ENCODE measurements around the gene IZUMO1. TPM values are rescaled to one million over a fixed set of nuclear protein-coding genes. Genes with fewer than 3 reads are reported as not detected.
A peak's percentile ranks its signal among the peaks of the same experiment; 100 is the strongest.

IZUMO1 gene
- total and polyA plus RNA-seq, 2 of the 13 experiments (the other 11 are each of a cell fraction or from before 2014, with no cell fraction given), result 0.07 to 0.22 TPM

DNA sequence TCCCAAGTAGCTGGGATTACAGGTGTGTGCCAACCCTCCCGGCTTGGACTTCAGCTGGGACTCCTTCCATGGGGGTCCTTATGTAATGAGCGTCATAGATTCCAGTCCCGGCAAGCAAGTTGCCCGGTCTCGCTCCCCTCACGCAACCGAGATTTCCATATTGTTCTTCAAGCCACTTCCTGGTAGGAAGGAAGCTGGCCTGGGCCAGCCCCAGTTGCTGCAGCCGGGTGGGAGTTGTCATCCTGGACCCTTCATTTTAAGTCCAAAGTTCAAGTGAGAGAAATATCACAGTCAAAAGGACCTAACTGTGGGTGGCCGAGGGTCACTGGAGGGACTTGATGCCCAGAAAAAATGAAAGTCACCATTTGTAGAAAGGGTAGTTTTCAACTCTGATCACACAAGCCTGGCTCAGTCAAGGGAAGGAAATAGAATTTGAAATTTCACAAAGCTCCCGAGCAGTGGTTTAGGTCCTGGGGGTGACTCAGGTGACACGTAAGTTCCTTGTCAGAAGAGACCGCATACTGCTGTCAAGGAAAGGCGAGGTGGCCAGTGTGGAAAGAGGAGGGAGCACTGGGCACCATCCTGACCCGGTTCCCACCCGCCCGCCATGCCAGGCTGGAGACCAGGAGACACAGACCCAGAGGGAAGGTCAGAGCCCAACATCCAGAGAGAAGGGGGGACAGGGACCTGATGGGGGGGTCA, 13.9 kb upstream of the IZUMO1 start (continued):
- TF ChIP-seq MED13 (CRISPR knock-in tag; IDR thresholded peaks at IDR 0.05), result no peak
- no peak for TF ChIP-seq FOXO1 (CRISPR knock-in tag; IDR thresholded peaks at IDR 0.05)
- no peak for TF ChIP-seq HNF4G (IDR thresholded peaks at IDR 0.05; ENCODE audit: borderline replicate concordance, low read depth, low read length)
- 0 out of 2 replicates have a peak, but pooled peaks have one; percentile 39 for TF ChIP-seq HNF4G (CRISPR knock-in tag; IDR thresholded peaks at IDR 0.05; ENCODE audit: borderline replicate concordance, low read depth)
- no peak for TF ChIP-seq MEF2D (CRISPR knock-in tag; IDR thresholded peaks at IDR 0.05)
- no peak for TF ChIP-seq NR1H2 (CRISPR knock-in tag; IDR thresholded peaks at IDR 0.05; ENCODE audit: borderline replicate concordance, low read depth)
- TF ChIP-seq ZBTB3 (CRISPR knock-in tag; IDR thresholded peaks at IDR 0.05; ENCODE audit: borderline replicate concordance, low read depth), result no peak
- no peak for TF ChIP-seq ZNF431 (CRISPR knock-in tag; IDR thresholded peaks at IDR 0.05; ENCODE audit: borderline replicate concordance, low read depth)
- TF ChIP-seq ZNF678 (CRISPR knock-in tag; IDR thresholded peaks at IDR 0.05), result no peak
- no peak for TF ChIP-seq KLF6 (CRISPR knock-in tag; IDR thresholded peaks at IDR 0.05)
- peak; percentile 50; the same call in 1 of the 2 replicates for TF ChIP-seq KAT8 (CRISPR knock-in tag; IDR thresholded peaks at IDR 0.05)
- TF ChIP-seq SIN3A (IDR thresholded peaks at IDR 0.05; ENCODE audit: borderline replicate concordance, low read depth, low read length), result no peak
- TF ChIP-seq BHLHE40 (IDR thresholded peaks at IDR 0.05; ENCODE audit: low read length), result no peak
- TF ChIP-seq ZMYM3 (CRISPR knock-in tag; IDR thresholded peaks at IDR 0.05), result peak; percentile 19; the same call in 1 of the 2 replicates
- TF ChIP-seq GATAD2A (CRISPR knock-in tag; IDR thresholded peaks at IDR 0.05), result peak; percentile 60; the same call in 1 of the 2 replicates
- TF ChIP-seq MATR3 (CRISPR knock-in tag; IDR thresholded peaks at IDR 0.05), result no peak
- no peak for TF ChIP-seq TSC22D2 (CRISPR knock-in tag; IDR thresholded peaks at IDR 0.05; ENCODE audit: borderline replicate concordance)
- TF ChIP-seq ZNF350 (CRISPR knock-in tag; IDR thresholded peaks at IDR 0.05; ENCODE audit: borderline replicate concordance, low read depth), result no peak
- TF ChIP-seq STAG1 (CRISPR knock-in tag; IDR thresholded peaks at IDR 0.05), result no peak
- peak; percentile 78 for TF ChIP-seq ELF1 (CRISPR knock-in tag; IDR thresholded peaks at IDR 0.05)
- no peak for TF ChIP-seq ZNF775 (CRISPR knock-in tag; IDR thresholded peaks at IDR 0.05; ENCODE audit: borderline replicate concordance)
- no peak for TF ChIP-seq ZFAT (CRISPR knock-in tag; conservative IDR thresholded peaks at IDR 0.05)
- TF ChIP-seq SAFB2 (CRISPR knock-in tag; IDR thresholded peaks at IDR 0.05; ENCODE audit: borderline replicate concordance, low read depth), result no peak
- TF ChIP-seq, protein P1, sequence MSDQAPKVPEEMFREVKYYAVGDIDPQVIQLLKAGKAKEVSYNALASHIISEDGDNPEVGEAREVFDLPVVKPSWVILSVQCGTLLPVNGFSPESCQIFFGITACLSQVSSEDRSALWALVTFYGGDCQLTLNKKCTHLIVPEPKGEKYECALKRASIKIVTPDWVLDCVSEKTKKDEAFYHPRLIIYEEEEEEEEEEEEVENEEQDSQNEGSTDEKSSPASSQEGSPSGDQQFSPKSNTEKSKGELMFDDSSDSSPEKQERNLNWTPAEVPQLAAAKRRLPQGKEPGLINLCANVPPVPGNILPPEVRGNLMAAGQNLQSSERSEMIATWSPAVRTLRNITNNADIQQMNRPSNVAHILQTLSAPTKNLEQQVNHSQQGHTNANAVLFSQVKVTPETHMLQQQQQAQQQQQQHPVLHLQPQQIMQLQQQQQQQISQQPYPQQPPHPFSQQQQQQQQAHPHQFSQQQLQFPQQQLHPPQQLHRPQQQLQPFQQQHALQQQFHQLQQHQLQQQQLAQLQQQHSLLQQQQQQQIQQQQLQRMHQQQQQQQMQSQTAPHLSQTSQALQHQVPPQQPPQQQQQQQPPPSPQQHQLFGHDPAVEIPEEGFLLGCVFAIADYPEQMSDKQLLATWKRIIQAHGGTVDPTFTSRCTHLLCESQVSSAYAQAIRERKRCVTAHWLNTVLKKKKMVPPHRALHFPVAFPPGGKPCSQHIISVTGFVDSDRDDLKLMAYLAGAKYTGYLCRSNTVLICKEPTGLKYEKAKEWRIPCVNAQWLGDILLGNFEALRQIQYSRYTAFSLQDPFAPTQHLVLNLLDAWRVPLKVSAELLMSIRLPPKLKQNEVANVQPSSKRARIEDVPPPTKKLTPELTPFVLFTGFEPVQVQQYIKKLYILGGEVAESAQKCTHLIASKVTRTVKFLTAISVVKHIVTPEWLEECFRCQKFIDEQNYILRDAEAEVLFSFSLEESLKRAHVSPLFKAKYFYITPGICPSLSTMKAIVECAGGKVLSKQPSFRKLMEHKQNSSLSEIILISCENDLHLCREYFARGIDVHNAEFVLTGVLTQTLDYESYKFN (CRISPR knock-in tag; conservative IDR thresholded peaks at IDR 0.05), result peak; percentile 36; the same call in 1 of the 2 replicates
- TF ChIP-seq, protein P2, sequence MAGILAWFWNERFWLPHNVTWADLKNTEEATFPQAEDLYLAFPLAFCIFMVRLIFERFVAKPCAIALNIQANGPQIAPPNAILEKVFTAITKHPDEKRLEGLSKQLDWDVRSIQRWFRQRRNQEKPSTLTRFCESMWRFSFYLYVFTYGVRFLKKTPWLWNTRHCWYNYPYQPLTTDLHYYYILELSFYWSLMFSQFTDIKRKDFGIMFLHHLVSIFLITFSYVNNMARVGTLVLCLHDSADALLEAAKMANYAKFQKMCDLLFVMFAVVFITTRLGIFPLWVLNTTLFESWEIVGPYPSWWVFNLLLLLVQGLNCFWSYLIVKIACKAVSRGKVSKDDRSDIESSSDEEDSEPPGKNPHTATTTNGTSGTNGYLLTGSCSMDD (CRISPR knock-in tag; IDR thresholded peaks at IDR 0.05), result no peak
- 0 out of 2 replicates have a peak, but pooled peaks have one; percentile 9 for TF ChIP-seq NFE2L2 (IDR thresholded peaks at IDR 0.05; ENCODE audit: low read length)
- no peak for TF ChIP-seq ZNF264 (CRISPR knock-in tag; IDR thresholded peaks at IDR 0.05)
- TF ChIP-seq HDAC2 (CRISPR knock-in tag; IDR thresholded peaks at IDR 0.05), result no peak
- no peak for TF ChIP-seq ZNF816 (CRISPR knock-in tag; IDR thresholded peaks at IDR 0.05; ENCODE audit: borderline replicate concordance)

Data from HepG2 (cell line).